GM12891 (cell line): ENCODE measurements around the gene OSTN.

ENCODE experiments used
- POLR2A ChIP-seq: IDR thresholded peaks from 2 replicates; pipeline ENCODE4 v1.6.1; 2011; ENCODE audit warnings: low read depth, low read length, control low read depth
- POLR2AphosphoS5 ChIP-seq: IDR thresholded peaks from 2 replicates; pipeline ENCODE4 v1.6.1; 2011; ENCODE audit warnings: low read depth, low read length, control low read depth
- TAF1 ChIP-seq: IDR thresholded peaks from 2 replicates; pipeline ENCODE4 v1.6.1; 2011; ENCODE audit warnings: low read depth, low read length, control low read depth

DNA sequence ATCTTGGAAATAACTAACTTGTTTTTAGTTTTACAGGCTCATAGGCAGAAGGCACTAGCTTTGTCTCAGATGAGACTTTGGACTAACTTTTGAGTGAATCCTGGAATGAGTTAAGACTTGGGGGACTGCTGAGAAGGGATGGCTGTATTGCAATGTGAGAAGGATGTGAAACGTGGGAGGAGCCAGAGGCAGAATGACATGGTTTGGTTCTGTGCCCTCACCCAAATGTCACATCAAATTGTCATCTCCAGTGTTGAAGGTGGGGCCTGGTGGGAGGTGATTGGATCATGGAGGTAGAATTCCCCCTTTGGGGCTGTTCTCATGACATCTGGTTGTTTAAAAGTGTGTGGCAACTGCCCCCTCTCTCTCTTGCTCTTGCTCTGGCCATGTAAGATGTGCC lies 101.4 kb downstream of the OSTN start:
- no peak for TF ChIP-seq TAF1
- no peak for TF ChIP-seq POLR2A
- no peak for TF ChIP-seq POLR2AphosphoS5
